ENCODE measurements around the gene TRPV5. TPM values are rescaled to one million over a fixed set of nuclear protein-coding genes. Genes with fewer than 3 reads are reported as not detected.

Gene TRPV5
- total RNA-seq, 1 donor from 2014 or later = not detected

GRCh38 chr7:142873871-142874270 lies 59.7 kb downstream of the TRPV5 start:
- no peak for TF ChIP-seq CTCF (conservative IDR thresholded peaks at IDR 0.05; ENCODE audit: low read depth, low read length)
- H3K4me3 ChIP-seq (ENCODE audit: low read depth, low read length) = no peak overlapping the region
- DNase-seq (ENCODE audit: low read depth) = no peak

DNA sequence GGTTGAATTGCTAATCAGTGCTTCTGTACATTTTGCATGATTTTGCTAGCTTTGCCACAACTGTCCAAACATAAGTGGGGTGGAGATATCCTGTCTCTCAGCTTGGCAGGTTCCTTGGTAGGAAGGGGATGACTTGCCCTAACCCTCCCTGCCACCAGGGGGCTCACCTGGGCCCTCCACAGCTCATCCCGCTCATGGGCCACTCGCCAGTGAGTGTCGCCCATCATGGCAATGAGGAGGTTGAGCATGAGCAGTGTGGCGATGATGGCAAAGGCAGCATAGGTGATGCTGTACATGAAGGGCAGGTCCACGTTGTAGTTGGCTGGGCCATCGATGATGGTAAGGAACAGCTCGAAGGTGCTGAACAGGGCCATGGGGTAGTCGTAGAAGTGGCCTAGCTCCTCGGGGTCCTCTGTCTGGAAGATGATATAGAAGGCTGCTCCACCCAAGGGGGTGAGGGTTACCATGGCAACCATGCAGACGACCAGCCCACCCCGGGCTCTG lies 60.2 kb downstream of the TRPV5 start:
- DNase-seq (ENCODE audit: low read depth) = no peak
- TF ChIP-seq CTCF (conservative IDR thresholded peaks at IDR 0.05; ENCODE audit: low read depth, low read length) = peak; percentile 45
- no peak overlapping the region for H3K4me3 ChIP-seq (ENCODE audit: low read depth, low read length)

GRCh38 chr7:142872106-142872675 lies 61.4 kb downstream of the TRPV5 start:
- TF ChIP-seq CTCF (conservative IDR thresholded peaks at IDR 0.05; ENCODE audit: low read depth, low read length) = no peak
- DNase-seq (ENCODE audit: low read depth) = no peak

DNA sequence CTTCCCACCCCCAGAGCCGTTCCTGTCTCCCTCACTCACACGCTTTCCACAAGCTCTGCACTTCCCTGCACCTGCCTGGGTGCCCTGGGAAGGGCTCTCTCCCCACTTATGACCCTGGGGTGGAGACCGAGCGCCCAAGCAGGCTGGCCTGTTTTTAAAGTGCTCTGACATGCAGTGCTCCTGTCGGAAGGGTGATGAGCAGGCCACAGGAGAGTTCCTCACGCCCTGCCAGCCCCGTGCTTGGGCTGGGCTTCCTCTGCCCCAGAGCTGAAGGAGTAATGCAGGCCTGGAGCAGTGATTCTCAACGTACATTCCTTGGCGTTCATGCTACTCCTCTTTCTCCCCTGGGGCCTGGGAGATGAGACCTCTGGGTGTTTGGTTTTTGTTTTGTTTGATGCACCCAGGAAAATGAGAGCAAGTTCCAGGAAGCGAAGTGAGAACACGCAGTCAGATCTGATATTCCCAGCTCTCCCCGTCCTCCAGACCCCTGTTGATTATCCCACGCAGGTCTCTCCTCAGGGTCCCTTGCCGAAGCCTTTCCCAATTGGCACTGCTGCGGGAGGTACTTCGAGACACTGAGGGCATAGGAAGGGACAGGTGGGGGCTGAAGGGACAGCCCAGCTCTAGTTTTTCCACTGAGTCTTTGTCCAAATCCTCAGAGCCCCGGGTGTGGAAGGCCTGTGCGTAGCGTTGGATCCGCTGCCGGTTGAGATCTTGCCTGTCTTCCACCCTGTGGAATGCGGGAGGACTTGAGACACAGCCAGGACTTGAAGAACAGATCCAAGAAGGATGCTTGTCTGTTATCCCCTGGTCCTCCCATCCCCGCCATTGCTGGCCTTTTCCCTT lies 62.1 kb downstream of the TRPV5 start:
- DNase-seq (ENCODE audit: low read depth) = no peak

More at GRCh38 chr7:142872106-142872675, 61.4 kb downstream of the TRPV5 start:
- H3K4me3 ChIP-seq (ENCODE audit: low read depth, low read length) = no peak overlapping the region

GRCh38 chr7:142870566-142871259 lies 62.8 kb downstream of the TRPV5 start:
- no peak for TF ChIP-seq CTCF (conservative IDR thresholded peaks at IDR 0.05; ENCODE audit: low read depth, low read length)
- H3K4me3 ChIP-seq (ENCODE audit: low read depth, low read length) = no peak overlapping the region

More for the DNA sequence above, 62.1 kb downstream of the TRPV5 start:
- H3K4me3 ChIP-seq (ENCODE audit: low read depth, low read length) = no peak overlapping the region
- TF ChIP-seq CTCF (conservative IDR thresholded peaks at IDR 0.05; ENCODE audit: low read depth, low read length) = no peak

GRCh38 chr7:142870147-142870559 lies 63.4 kb downstream of the TRPV5 start:
- no peak for TF ChIP-seq CTCF (conservative IDR thresholded peaks at IDR 0.05; ENCODE audit: low read depth, low read length)
- no peak overlapping the region for H3K4me3 ChIP-seq (ENCODE audit: low read depth, low read length)
- no peak for DNase-seq (ENCODE audit: low read depth)

More at GRCh38 chr7:142870566-142871259, 62.8 kb downstream of the TRPV5 start:
- no peak for DNase-seq (ENCODE audit: low read depth)
